GM12878 (cell line): ENCODE results near the gene CD84. TPM values are rescaled to one million over a fixed set of nuclear protein-coding genes. Genes with fewer than 3 reads are reported as not detected.

Experiments used
- ATF7 ChIP-seq: fragments of 450-650 bp; IDR thresholded peaks from 2 replicates; pipeline ENCODE4 v1.6.1; 2016; ENCODE audit warnings: low read depth, mild to moderate bottlenecking
- BRCA1 ChIP-seq: IDR thresholded peaks from 2 replicates; pipeline ENCODE4 v1.6.1; 2011; ENCODE audit warnings: low read depth, low read length, improper control_type of control experiment
- EZH2 ChIP-seq: IDR thresholded peaks from 2 replicates; pipeline ENCODE4 v1.6.1; 2012; ENCODE audit warnings: low read depth, mild to moderate bottlenecking, control low read depth, inconsistent platforms, low read length, borderline replicate concordance; ENCODE audit not compliant: control insufficient read depth
- KLF5 ChIP-seq: fragments of 450-650 bp; IDR thresholded peaks from 2 replicates; pipeline ENCODE4 v1.6.1; 2014; ENCODE audit warnings: mild to moderate bottlenecking; ENCODE audit not compliant: partially characterized antibody
- MEF2B ChIP-seq: fragments of 450-650 bp; IDR thresholded peaks from 2 replicates; pipeline ENCODE4 v1.6.1; 2018; ENCODE audit warnings: mild to moderate bottlenecking, moderate library complexity; ENCODE audit not compliant: partially characterized antibody, poor library complexity, severe bottlenecking
- POLR2AphosphoS5 ChIP-seq: IDR thresholded peaks from 2 replicates; pipeline ENCODE4 v1.6.1; 2011; ENCODE audit warnings: mild to moderate bottlenecking, low read length, inconsistent platforms
- RUNX3 ChIP-seq: IDR thresholded peaks from 2 replicates; pipeline ENCODE4 v1.6.1; 2012; ENCODE audit warnings: low read length, inconsistent platforms
- SREBF2 ChIP-seq: IDR thresholded peaks from 2 replicates; pipeline ENCODE4 v1.6.1; 2012; ENCODE audit warnings: mild to moderate bottlenecking, low read length
- SRF ChIP-seq, 2 experiments: IDR thresholded peaks; 2 replicates each; pipeline ENCODE4 v1.6.1; 2011; ENCODE audit warnings: low read depth in 2 of 2, low read length in 2 of 2, mild to moderate bottlenecking in 1 of 2, moderate library complexity in 1 of 2
- TBL1XR1 ChIP-seq: IDR thresholded peaks from 2 replicates; pipeline ENCODE4 v1.6.1; 2012; ENCODE audit warnings: low read depth, low read length, improper control_type of control experiment
- YY1 ChIP-seq: IDR thresholded peaks from 2 replicates; pipeline ENCODE4 v1.6.1; 2011; ENCODE audit warnings: low read depth, mild to moderate bottlenecking, low read length
- ZNF384 ChIP-seq: IDR thresholded peaks from 2 replicates; pipeline ENCODE4 v1.6.1; 2012; ENCODE audit warnings: low read depth, mild to moderate bottlenecking, low read length, improper control_type of control experiment, borderline replicate concordance
- polyA plus RNA-seq, 11 experiments: library from polyadenylated mRNA; depleted of rRNA in 4 of 11; unstranded in 6 of 11; stranded (reverse) in 5 of 11; fragments of >200 nt; fragmentation: Nextera tagmentation in 4 of 11; fragmentation: Illumina TruSeq in 1 of 11; extraction: Ambion mirVana in 4 of 11; extraction: Trizol in 1 of 11; gene quantifications; 1 replicate in 1 of 11; 2 replicates in 10 of 11; pipeline versions ENCODE4 v1.2.1 to v1.2.3, GENCODE V29; 2011 to 2016; ENCODE audit warnings: inconsistent platforms in 2 of 11, missing spikeins in 2 of 11, low read depth in 1 of 11
- total RNA-seq, 4 experiments: library from RNA; depleted of rRNA in 3 of 4; stranded (reverse); fragments of >200 nt in 3 of 4; fragmentation: Illumina TruSeq in 1 of 4; extraction: Trizol in 1 of 4; gene quantifications; 2 replicates each; pipeline versions ENCODE4 v1.2.1 to v1.2.3, GENCODE V29; 2013 to 2021
- TF ChIP-seq, protein P1 (sequence below): fragments of 450-650 bp; formaldehyde crosslinking; IDR thresholded peaks from 2 replicates; pipeline ENCODE4 v1.4.0; 2022; ENCODE audit warnings: mild to moderate bottlenecking, moderate library complexity
- TF ChIP-seq, protein P2 (sequence below): fragments of 150-350 bp; IDR thresholded peaks from 2 replicates; pipeline ENCODE4 v1.6.1; 2016; ENCODE audit warnings: low read depth, low read length
- TF ChIP-seq, protein P3 (sequence below): fragments of 450-650 bp; IDR thresholded peaks from 2 replicates; pipeline ENCODE4 v1.6.1; 2016; ENCODE audit warnings: mild to moderate bottlenecking, moderate library complexity, borderline replicate concordance
- TF ChIP-seq, protein P4 (sequence below): fragments of 450-650 bp; IDR thresholded peaks from 2 replicates; pipeline ENCODE4 v1.6.1; 2017; ENCODE audit warnings: low read depth, mild to moderate bottlenecking, moderate library complexity
- TF ChIP-seq, protein P5 (sequence below): fragments of 450-650 bp; IDR thresholded peaks from 2 replicates; pipeline ENCODE4 v1.6.1; 2016; ENCODE audit warnings: mild to moderate bottlenecking

CD84 gene
- total and polyA plus RNA-seq, 10 of the 15 experiments (the other 5 are each of a cell fraction or from before 2014, with no cell fraction given) = 3.4 to 20.3 (median 11.7) TPM

DNA sequence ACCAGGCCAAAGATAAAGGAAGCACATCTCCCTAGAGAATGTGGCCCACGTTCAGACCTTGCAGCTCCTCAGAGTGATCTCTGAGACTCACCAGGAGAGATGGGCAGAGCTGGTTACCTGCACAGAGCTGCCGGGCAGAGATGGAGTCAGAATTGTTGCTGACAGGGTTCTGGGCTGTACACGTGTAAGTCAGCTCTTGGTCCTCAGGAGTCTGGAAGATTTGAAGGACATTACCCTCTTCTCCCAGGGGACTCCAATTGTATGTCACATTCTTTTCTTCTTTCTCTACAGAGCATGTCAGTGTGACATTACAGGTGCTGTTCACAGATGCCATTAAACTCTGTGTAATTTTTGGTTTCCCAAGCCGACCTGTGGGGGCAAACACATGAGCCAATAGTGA is 25.5 kb downstream of the CD84 start (continued):
- TF ChIP-seq, protein P1, sequence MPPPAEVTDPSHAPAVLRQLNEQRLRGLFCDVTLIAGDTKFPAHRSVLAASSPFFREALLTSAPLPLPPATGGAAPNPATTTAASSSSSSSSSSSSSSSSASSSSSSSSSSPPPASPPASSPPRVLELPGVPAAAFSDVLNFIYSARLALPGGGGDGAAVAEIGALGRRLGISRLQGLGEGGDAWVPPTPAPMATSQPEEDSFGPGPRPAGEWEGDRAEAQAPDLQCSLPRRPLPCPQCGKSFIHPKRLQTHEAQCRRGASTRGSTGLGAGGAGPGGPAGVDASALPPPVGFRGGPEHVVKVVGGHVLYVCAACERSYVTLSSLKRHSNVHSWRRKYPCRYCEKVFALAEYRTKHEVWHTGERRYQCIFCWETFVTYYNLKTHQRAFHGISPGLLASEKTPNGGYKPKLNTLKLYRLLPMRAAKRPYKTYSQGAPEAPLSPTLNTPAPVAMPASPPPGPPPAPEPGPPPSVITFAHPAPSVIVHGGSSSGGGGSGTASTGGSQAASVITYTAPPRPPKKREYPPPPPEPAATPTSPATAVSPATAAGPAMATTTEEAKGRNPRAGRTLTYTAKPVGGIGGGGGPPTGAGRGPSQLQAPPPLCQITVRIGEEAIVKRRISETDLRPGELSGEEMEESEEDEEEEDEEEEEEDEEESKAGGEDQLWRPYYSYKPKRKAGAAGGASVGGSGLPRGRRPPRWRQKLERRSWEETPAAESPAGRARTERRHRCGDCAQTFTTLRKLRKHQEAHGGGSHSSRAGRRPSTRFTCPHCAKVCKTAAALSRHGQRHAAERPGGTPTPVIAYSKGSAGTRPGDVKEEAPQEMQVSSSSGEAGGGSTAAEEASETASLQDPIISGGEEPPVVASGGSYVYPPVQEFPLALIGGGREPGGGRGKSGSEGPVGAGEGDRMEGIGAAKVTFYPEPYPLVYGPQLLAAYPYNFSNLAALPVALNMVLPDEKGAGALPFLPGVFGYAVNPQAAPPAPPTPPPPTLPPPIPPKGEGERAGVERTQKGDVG (CRISPR knock-in tag) = no peak
- TF ChIP-seq RUNX3 = no peak
- no peak for TF ChIP-seq KLF5
- TF ChIP-seq ZNF384 = no peak
- no peak for TF ChIP-seq POLR2AphosphoS5
- TF ChIP-seq, protein P2, sequence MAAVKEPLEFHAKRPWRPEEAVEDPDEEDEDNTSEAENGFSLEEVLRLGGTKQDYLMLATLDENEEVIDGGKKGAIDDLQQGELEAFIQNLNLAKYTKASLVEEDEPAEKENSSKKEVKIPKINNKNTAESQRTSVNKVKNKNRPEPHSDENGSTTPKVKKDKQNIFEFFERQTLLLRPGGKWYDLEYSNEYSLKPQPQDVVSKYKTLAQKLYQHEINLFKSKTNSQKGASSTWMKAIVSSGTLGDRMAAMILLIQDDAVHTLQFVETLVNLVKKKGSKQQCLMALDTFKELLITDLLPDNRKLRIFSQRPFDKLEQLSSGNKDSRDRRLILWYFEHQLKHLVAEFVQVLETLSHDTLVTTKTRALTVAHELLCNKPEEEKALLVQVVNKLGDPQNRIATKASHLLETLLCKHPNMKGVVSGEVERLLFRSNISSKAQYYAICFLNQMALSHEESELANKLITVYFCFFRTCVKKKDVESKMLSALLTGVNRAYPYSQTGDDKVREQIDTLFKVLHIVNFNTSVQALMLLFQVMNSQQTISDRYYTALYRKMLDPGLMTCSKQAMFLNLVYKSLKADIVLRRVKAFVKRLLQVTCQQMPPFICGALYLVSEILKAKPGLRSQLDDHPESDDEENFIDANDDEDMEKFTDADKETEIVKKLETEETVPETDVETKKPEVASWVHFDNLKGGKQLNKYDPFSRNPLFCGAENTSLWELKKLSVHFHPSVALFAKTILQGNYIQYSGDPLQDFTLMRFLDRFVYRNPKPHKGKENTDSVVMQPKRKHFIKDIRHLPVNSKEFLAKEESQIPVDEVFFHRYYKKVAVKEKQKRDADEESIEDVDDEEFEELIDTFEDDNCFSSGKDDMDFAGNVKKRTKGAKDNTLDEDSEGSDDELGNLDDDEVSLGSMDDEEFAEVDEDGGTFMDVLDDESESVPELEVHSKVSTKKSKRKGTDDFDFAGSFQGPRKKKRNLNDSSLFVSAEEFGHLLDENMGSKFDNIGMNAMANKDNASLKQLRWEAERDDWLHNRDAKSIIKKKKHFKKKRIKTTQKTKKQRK = no peak
- TF ChIP-seq YY1 = no peak
- no peak for TF ChIP-seq SREBF2
- TF ChIP-seq, protein P3, sequence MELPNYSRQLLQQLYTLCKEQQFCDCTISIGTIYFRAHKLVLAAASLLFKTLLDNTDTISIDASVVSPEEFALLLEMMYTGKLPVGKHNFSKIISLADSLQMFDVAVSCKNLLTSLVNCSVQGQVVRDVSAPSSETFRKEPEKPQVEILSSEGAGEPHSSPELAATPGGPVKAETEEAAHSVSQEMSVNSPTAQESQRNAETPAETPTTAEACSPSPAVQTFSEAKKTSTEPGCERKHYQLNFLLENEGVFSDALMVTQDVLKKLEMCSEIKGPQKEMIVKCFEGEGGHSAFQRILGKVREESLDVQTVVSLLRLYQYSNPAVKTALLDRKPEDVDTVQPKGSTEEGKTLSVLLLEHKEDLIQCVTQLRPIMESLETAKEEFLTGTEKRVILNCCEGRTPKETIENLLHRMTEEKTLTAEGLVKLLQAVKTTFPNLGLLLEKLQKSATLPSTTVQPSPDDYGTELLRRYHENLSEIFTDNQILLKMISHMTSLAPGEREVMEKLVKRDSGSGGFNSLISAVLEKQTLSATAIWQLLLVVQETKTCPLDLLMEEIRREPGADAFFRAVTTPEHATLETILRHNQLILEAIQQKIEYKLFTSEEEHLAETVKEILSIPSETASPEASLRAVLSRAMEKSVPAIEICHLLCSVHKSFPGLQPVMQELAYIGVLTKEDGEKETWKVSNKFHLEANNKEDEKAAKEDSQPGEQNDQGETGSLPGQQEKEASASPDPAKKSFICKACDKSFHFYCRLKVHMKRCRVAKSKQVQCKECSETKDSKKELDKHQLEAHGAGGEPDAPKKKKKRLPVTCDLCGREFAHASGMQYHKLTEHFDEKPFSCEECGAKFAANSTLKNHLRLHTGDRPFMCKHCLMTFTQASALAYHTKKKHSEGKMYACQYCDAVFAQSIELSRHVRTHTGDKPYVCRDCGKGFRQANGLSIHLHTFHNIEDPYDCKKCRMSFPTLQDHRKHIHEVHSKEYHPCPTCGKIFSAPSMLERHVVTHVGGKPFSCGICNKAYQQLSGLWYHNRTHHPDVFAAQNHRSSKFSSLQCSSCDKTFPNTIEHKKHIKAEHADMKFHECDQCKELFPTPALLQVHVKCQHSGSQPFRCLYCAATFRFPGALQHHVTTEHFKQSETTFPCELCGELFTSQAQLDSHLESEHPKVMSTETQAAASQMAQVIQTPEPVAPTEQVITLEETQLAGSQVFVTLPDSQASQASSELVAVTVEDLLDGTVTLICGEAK = no peak
- TF ChIP-seq, protein P4, sequence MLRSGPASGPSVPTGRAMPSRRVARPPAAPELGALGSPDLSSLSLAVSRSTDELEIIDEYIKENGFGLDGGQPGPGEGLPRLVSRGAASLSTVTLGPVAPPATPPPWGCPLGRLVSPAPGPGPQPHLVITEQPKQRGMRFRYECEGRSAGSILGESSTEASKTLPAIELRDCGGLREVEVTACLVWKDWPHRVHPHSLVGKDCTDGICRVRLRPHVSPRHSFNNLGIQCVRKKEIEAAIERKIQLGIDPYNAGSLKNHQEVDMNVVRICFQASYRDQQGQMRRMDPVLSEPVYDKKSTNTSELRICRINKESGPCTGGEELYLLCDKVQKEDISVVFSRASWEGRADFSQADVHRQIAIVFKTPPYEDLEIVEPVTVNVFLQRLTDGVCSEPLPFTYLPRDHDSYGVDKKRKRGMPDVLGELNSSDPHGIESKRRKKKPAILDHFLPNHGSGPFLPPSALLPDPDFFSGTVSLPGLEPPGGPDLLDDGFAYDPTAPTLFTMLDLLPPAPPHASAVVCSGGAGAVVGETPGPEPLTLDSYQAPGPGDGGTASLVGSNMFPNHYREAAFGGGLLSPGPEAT = no peak
- TF ChIP-seq BRCA1 = no peak
- TF ChIP-seq, protein P5, sequence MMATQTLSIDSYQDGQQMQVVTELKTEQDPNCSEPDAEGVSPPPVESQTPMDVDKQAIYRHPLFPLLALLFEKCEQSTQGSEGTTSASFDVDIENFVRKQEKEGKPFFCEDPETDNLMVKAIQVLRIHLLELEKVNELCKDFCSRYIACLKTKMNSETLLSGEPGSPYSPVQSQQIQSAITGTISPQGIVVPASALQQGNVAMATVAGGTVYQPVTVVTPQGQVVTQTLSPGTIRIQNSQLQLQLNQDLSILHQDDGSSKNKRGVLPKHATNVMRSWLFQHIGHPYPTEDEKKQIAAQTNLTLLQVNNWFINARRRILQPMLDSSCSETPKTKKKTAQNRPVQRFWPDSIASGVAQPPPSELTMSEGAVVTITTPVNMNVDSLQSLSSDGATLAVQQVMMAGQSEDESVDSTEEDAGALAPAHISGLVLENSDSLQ = peak; percentile 18; the same call in 1 of the 2 replicates
- TF ChIP-seq TBL1XR1 = no peak
- TF ChIP-seq MEF2B = peak; percentile 92
- TF ChIP-seq EZH2 = no peak
- TF ChIP-seq ATF7 = no peak
- TF ChIP-seq SRF (IDR thresholded peaks at IDR 0.05; ENCODE audit: low read depth in 2 of 2, low read length in 2 of 2) = no peak
